ENCODE measurements around the gene EVPL.

The EVPL gene

GRCh38 chr17:76024353-76024752, 2.8 kb downstream of the EVPL start:
- no peak for DNase-seq (ENCODE audit: low read depth in 2 of 2)
- TF ChIP-seq CTCF (IDR thresholded peaks at IDR 0.05; ENCODE audit: low read depth, low read length), result no peak
- no peak overlapping the region for H3K4me3 ChIP-seq (replicated peaks in 1 of 2; ENCODE audit: low read depth in 2 of 2, low read length in 2 of 2)

GRCh38 chr17:76023900-76024237, 3.2 kb downstream of the EVPL start:
- no peak overlapping the region for H3K4me3 ChIP-seq (replicated peaks in 1 of 2; ENCODE audit: low read depth in 2 of 2, low read length in 2 of 2)
- DNase-seq (ENCODE audit: low read depth in 2 of 2), result no peak

GRCh38 chr17:76022973-76023899, 3.9 kb downstream of the EVPL start:
- TF ChIP-seq CTCF (IDR thresholded peaks at IDR 0.05; ENCODE audit: low read depth, low read length), result no peak
- no peak for DNase-seq (ENCODE audit: low read depth in 2 of 2)
- H3K4me3 ChIP-seq (replicated peaks in 1 of 2; ENCODE audit: low read depth in 2 of 2, low read length in 2 of 2), result no peak overlapping the region

More at GRCh38 chr17:76023900-76024237, 3.2 kb downstream of the EVPL start:
- no peak for TF ChIP-seq CTCF (IDR thresholded peaks at IDR 0.05; ENCODE audit: low read depth, low read length)

GRCh38 chr17:76022285-76022684, 4.8 kb downstream of the EVPL start:
- TF ChIP-seq CTCF (IDR thresholded peaks at IDR 0.05; ENCODE audit: low read depth, low read length), result no peak
- DNase-seq (ENCODE audit: low read depth in 2 of 2), result no peak
- no peak overlapping the region for H3K4me3 ChIP-seq (replicated peaks in 1 of 2; ENCODE audit: low read depth in 2 of 2, low read length in 2 of 2)

- TF ChIP-seq CTCF (IDR thresholded peaks at IDR 0.05; ENCODE audit: low read depth, low read length), result no peak
- H3K4me3 ChIP-seq (replicated peaks in 1 of 2; ENCODE audit: low read depth in 2 of 2, low read length in 2 of 2), result no peak overlapping the region
- DNase-seq (ENCODE audit: low read depth in 2 of 2), result no peak
Measured at GRCh38 chr17:76019833-76020467, 7.2 kb downstream of the EVPL start.

GRCh38 chr17:76018801-76019200, 8.3 kb downstream of the EVPL start:
- H3K4me3 ChIP-seq (replicated peaks in 1 of 2; ENCODE audit: low read depth in 2 of 2, low read length in 2 of 2), result no peak overlapping the region
- TF ChIP-seq CTCF (IDR thresholded peaks at IDR 0.05; ENCODE audit: low read depth, low read length), result no peak
- DNase-seq (ENCODE audit: low read depth in 2 of 2), result no peak
